NCI-H526 treated with DMSO at 0.1 percent for 48 hours (cell line): ENCODE results near the gene EHMT1.

Experiments
- DNase-seq: peaks from one replicate; lab custom pipeline; 2025; lab: John Stamatoyannopoulos, UW

EHMT1 gene

GRCh38 chr9:137829260-137829996 is 210.6 kb downstream of the EHMT1 start:
- no peak for DNase-seq

GRCh38 chr9:137832191-137832700 is 213.4 kb downstream of the EHMT1 start:
- DNase-seq: no peak

GRCh38 chr9:137832830-137833590 is 214.2 kb downstream of the EHMT1 start:
- DNase-seq: no peak

- DNase-seq: no peak
These were observed 215.2 kb downstream of the EHMT1 start for GRCh38 chr9:137833721-137834613.

- DNase-seq: no peak
These were observed 216.2 kb downstream of the EHMT1 start for GRCh38 chr9:137834846-137835546.

GRCh38 chr9:137836151-137836830 is 217.5 kb downstream of the EHMT1 start:
- no peak for DNase-seq

- DNase-seq: no peak
These were observed 218.0 kb downstream of the EHMT1 start for GRCh38 chr9:137836831-137837241.

- no peak for DNase-seq
These were observed 218.8 kb downstream of the EHMT1 start for GRCh38 chr9:137837345-137838278.

GRCh38 chr9:137838576-137838975 is 219.8 kb downstream of the EHMT1 start:
- no peak for DNase-seq

GRCh38 chr9:137843355-137843754 is 224.6 kb downstream of the EHMT1 start:
- no peak for DNase-seq

GRCh38 chr9:137851516-137852267 is 232.9 kb downstream of the EHMT1 start:
- DNase-seq: no peak

- DNase-seq: no peak
These were observed 234.7 kb downstream of the EHMT1 start for GRCh38 chr9:137853392-137853995.

GRCh38 chr9:137860361-137860760 is 241.6 kb downstream of the EHMT1 start:
- no peak for DNase-seq

GRCh38 chr9:137865581-137866145 is 246.9 kb downstream of the EHMT1 start:
- no peak for DNase-seq

GRCh38 chr9:137866226-137867141 is 247.7 kb downstream of the EHMT1 start:
- DNase-seq: no peak

- no peak for DNase-seq
These were observed 251.6 kb downstream of the EHMT1 start for GRCh38 chr9:137870432-137870831.

GRCh38 chr9:137872296-137872695 is 253.5 kb downstream of the EHMT1 start:
- DNase-seq: no peak
